Measurements from ENCODE around the gene RAD51B.
"Not testable (repeated sequence)": the region's sequence is repeated elsewhere in the genome, so short reads cannot be mapped to it uniquely, and the experiment has no call there.

Gene RAD51B

DNA sequence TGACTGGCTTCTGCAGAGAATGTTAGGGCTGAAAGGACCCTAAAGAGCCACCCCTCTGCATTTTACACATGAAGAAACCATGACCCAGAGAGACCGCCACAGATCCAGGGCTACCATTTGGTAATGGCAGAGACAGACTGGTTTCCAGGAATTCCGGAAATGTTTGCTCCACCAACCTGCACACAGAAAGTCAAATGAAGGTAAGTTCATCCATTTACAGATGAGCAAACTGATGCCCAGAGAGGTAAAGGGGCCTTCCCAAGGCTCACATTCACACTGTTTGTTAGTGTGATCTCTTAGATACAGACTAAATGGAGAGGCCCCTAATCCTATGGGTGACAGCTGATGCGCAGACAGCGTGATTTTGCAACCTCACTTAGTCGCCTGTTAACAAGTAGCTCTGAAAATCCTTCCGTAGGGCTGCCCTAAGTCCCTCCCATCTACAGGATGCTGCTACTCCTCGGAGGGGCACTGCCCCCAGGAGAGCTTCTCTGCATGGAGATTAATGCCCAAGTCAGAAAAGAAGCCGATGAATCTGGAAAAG is 939.5 kb downstream of the RAD51B start:
- no peak for DNase-seq (ENCODE audit: low spot score)
- no peak for TF ChIP-seq CTCF (IDR thresholded peaks at IDR 0.05; ENCODE audit: extremely low read depth, missing control alignments)

DNA sequence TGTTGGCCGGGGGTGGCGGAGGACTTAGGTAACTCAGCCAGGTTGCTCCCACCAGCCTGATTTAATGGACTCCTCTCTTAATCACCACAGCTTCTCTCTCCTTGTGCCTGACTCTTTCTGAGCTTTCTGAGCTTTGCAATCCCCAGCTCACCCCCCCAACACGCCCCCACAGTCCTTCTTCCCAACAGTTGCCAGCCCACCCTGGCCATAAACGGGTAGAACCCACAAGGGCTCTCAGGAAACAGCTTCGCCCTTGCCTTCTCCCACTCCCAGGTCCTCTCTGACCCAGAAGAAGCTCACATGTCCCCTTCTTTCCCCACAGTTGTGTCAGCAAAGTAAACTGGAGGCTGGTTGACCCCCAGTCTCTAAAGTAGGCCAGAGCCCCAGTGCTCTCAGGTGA is 940.4 kb downstream of the RAD51B start:
- DNase-seq (ENCODE audit: low spot score), result no peak
- TF ChIP-seq CTCF (IDR thresholded peaks at IDR 0.05; ENCODE audit: extremely low read depth, missing control alignments), result no peak

DNA sequence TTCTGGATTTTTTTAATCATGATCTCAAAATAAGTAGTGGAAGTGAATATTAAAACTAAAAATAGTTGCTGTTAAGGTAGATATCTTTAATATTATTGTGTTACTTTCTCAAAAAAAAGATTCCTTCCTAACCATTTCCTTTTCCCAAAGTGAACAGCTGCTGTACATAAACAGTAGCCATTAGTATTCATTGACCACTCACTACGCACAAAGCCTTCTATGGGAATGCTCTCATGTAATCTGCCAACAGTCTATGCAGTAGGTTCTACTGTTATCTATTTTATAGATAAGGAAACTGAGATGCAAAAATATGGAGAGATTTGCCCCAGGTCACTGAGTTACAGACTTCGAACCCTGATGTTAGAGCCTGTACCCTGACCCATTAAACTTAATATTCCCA is 941.2 kb downstream of the RAD51B start:
- no peak for DNase-seq (ENCODE audit: low spot score)
- no peak for TF ChIP-seq CTCF (IDR thresholded peaks at IDR 0.05; ENCODE audit: extremely low read depth, missing control alignments)

GRCh38 chr14:68761391-68761790 is 941.8 kb downstream of the RAD51B start:
- no peak for TF ChIP-seq CTCF (IDR thresholded peaks at IDR 0.05; ENCODE audit: extremely low read depth, missing control alignments)
- no peak for DNase-seq (ENCODE audit: low spot score)

GRCh38 chr14:68762953-68763764 is 943.6 kb downstream of the RAD51B start:
- no peak for DNase-seq (ENCODE audit: low spot score)
- no peak for TF ChIP-seq CTCF (IDR thresholded peaks at IDR 0.05; ENCODE audit: extremely low read depth, missing control alignments)

DNA sequence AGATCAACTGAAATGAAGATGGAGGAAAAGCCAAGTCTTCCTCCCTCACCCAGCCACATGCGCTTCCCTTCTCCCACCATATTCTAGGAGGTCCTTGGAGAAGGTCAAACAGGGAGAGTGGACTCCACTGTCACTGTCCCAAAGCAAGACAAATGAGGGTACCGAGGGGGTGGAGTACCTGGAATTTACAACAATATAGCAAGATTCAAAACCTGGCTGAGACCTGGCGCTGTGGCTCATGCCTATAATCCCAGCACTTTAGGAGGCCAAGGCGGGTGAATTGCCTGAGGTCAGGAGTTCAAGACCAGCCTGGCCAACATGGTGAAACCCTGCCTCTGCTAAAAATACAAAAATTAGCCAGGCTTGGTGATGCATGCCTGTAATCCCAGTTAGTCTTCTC is 944.3 kb downstream of the RAD51B start:
- not testable (repeated sequence) for DNase-seq (ENCODE audit: low spot score)

DNA sequence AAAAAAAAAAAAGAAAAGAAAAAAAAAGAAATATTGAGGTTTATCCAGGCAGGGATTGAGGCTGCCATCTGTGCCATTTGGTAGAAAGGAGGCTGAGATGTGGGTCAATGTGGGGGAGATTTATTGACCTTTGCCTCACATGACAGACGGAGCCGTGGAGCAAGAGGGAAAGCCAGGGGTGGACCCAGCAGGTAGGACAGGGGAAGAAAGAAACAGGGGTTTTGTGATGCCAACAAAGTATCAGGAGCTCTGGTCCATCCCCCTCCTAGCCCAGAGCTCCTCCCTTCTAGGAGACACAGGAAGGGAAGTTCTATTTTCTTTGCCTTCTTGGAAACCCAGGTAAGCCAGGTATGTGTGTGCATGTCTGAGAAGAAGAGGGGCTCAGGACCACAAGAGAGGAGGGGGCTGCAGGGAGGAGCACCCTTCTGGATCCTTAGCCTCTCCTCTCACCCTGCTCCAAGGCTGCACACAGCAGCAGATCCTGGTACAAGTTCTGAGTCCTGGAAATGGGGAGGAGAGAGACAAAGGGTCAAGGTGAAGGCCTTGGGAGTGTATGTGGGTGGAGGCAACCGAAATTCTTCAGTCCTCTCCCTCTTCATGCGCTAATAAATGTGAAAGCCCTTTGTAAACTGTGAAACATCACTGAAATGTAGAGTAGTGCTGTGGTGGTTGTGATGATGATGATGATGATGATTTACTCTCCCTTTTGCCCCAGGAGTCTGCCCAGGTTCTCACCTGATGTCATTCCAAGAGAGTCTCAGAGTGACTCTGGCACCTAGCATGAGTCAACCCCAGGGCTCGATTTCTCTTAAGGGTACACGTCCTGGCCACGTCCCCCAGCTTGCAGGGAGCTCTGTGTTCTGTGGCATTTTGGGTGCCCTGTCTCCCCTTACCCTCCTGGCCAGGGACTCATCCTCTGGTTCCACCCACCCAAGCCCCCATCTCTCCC is 947.0 kb downstream of the RAD51B start:
- DNase-seq (ENCODE audit: low spot score), result no peak
- no peak for TF ChIP-seq CTCF (IDR thresholded peaks at IDR 0.05; ENCODE audit: extremely low read depth, missing control alignments)

Measured in GM20000 (cell line).